RWPE2 (cell line): ENCODE measurements around the gene HDAC10.
A peak's percentile ranks its signal among the peaks of the same experiment; 100 is the strongest.

Experiments
- ATAC-seq: fragments of 200-7000 bp; cut with Tn5 transposase; 3 replicates; pipeline ENCODE4 v1.9.1; 2021; ENCODE audit warnings: low read depth
- DNase-seq: peaks from one replicate; pipeline ENCODE4 v3.0.0-alpha.2; 2020; ENCODE audit warnings: low spot score
- H3K27ac ChIP-seq: fragments of 450-650 bp; 2 replicates; pipeline ENCODE4 v1.5.1; 2017; ENCODE audit warnings: mild to moderate bottlenecking; ENCODE audit not compliant: poor library complexity, severe bottlenecking
- H3K27me3 ChIP-seq: fragments of 250-450 bp; sonication (Bioruptor Pico); 2 replicates; pipeline ENCODE4 v1.5.1; 2021; ENCODE audit warnings: mild to moderate bottlenecking, moderate library complexity; ENCODE audit not compliant: insufficient read depth, poor library complexity, severe bottlenecking
- H3K36me3 ChIP-seq: fragments of 250-450 bp; sonication (Bioruptor Pico); 2 replicates; pipeline ENCODE4 v1.5.1; 2020; ENCODE audit warnings: low read depth, mild to moderate bottlenecking, moderate library complexity
- H3K4me1 ChIP-seq: fragments of 250-450 bp; sonication (Bioruptor Pico); 2 replicates; pipeline ENCODE4 v1.5.1; 2021; ENCODE audit warnings: mild to moderate bottlenecking, moderate library complexity; ENCODE audit not compliant: insufficient read depth, poor library complexity, severe bottlenecking
- H3K4me3 ChIP-seq: fragments of 250-450 bp; sonication (Bioruptor Pico); 2 replicates; pipeline ENCODE4 v1.5.1; 2021; ENCODE audit warnings: mild to moderate bottlenecking, moderate library complexity; ENCODE audit not compliant: severe bottlenecking
- H3K9me3 ChIP-seq: fragments of 250-450 bp; sonication (Bioruptor Pico); 2 replicates; pipeline ENCODE4 v1.5.1; 2021; ENCODE audit warnings: mild to moderate bottlenecking, moderate library complexity; ENCODE audit not compliant: severe bottlenecking
- CTCF ChIP-seq: fragments of 450-650 bp; IDR thresholded peaks from one replicate; pipeline ENCODE4 v1.5.1; 2017; ENCODE audit warnings: mild to moderate bottlenecking, moderate library complexity; ENCODE audit not compliant: poor library complexity, severe bottlenecking

Gene HDAC10

GRCh38 chr22:50210378-50211139 lies 40.5 kb downstream of the HDAC10 start:
- TF ChIP-seq CTCF, result no peak
- Histone ChIP-seq H3K4me1 (no peaks in the 10 kb centered on the region), H3K4me3 (no peak overlapping the region), H3K27ac (no peak overlapping the region), H3K9me3 (no peaks in the 10 kb centered on the region), H3K36me3 (peaks cover 77% of the 10 kb centered on the region), H3K27me3 (no peaks in the 10 kb centered on the region)
- ATAC-seq (no peak), DNase-seq (no peak)

- peak; percentile 50; the same call in 1 of the 3 replicates for ATAC-seq
- H3K4me3 ChIP-seq, result no peak overlapping the region
- no peaks in the 10 kb centered on the region for H3K27me3 ChIP-seq
- H3K27ac ChIP-seq, result no peak overlapping the region
- H3K4me1 ChIP-seq, result no peaks in the 10 kb centered on the region
- H3K36me3 ChIP-seq, result peaks cover 74% of the 10 kb centered on the region
- DNase-seq, result no peak
- peak; percentile 86 for TF ChIP-seq CTCF
- no peaks in the 10 kb centered on the region for H3K9me3 ChIP-seq
Measured at GRCh38 chr22:50209893-50210292, 41.2 kb downstream of the HDAC10 start.

GRCh38 chr22:50208939-50209892 lies 41.8 kb downstream of the HDAC10 start:
- Histone ChIP-seq H3K27ac (no peak overlapping the region), H3K27me3 (no peaks in the 10 kb centered on the region), H3K9me3 (no peaks in the 10 kb centered on the region), H3K4me1 (no peaks in the 10 kb centered on the region), H3K36me3 (peaks cover 67% of the 10 kb centered on the region), H3K4me3 (no peak overlapping the region)
- peak; percentile 3; the same call in 1 of the 3 replicates for ATAC-seq
- no peak for TF ChIP-seq CTCF
- DNase-seq, result no peak

- H3K4me1 ChIP-seq, result no peaks in the 10 kb centered on the region
- no peaks in the 10 kb centered on the region for H3K9me3 ChIP-seq
- no peak overlapping the region for H3K4me3 ChIP-seq
- H3K27me3 ChIP-seq, result no peaks in the 10 kb centered on the region
- DNase-seq (no peak), ATAC-seq (no peak)
- peaks cover 66% of the 10 kb centered on the region for H3K36me3 ChIP-seq
- no peak for TF ChIP-seq CTCF
- H3K27ac ChIP-seq, result no peak overlapping the region
Measured at GRCh38 chr22:50208430-50208938, 42.6 kb downstream of the HDAC10 start.
